ENCODE data around the gene ANXA2.
A peak's percentile ranks its signal among the peaks of the same experiment; 100 is the strongest.

ANXA2 gene

DNA sequence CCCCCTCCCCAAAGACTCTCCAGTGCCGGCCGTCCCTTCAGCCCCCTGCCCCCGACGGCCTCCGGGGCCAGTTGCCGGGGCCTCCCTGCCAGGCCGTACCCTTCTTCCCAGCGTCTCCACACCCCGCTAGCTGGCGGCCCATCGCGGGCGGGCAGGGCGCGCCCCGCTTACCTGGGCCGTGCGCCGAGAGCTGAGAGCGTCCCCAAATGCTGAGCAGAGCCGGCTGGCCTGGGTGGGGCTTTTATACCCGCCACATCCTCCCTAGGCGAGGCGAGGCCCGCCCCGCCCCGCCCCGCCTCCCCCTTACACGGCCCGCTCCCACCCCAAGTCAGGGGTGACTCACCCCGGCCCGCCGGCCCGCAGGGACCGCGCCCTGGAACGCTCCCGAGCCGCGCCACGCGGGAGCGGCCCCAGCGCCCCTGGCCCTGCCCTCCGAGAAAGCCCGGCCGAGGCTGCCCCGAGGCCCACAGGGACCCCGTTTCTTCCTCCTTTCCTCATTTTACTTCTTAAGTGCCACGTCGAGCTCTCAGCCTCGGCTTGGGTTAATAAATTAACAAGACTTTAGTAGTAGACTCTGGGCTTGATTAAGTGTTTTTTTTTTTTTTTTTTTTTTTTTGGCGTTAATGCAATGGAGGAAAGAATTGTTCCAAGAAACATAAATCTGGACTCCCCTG, at the start of gene ANXA2:
Gene ANXA2, minus strand, starts transcription at position 215 of the 674 bp plus-strand sequence. CDS start 11,911 bp downstream, outside the sequence.
- in situ Hi-C loops (cut with MboI; ENCODE audit: low sequenced_read_pairs, unreplicated experiment), result no loop called here
- DNase-seq (ENCODE audit: low spot score), result peak; percentile 92
- TF ChIP-seq CTCF (IDR thresholded peaks at IDR 0.05; ENCODE audit: borderline replicate concordance, control extremely low read depth, extremely low read depth, insufficient read depth, missing control alignments), result no peak

DNA sequence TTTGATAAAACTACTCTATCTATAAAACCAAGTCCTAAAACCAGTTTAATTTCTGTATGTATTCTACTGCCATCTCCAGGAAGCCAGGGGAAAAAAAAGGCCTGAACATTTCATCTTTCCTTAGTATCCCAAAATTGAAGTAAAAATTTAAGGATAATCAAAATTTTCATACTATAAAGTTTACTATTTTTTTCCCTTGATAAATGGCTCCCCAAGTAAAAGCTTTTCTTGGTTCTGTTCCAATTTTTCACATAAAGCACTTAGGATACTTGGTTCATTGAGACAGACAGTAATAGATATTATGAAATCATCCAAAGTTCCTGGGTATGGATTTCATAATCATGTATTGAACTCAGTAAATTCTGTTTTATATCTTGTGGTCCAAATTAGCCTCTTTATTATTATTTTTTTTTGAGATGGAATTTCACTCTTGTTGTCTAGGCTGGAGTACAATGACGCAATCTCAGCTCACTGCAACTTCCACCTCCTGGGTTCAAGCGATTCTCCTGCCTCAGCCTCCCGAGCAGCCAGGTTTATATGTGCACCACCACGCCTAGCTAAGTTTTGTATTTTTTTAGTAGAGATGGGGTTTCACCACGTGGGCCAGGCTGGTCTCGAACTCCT, 46.6 kb upstream of the ANXA2 start:
- in situ Hi-C loops (cut with MboI; ENCODE audit: low sequenced_read_pairs, unreplicated experiment), result no loop called here
- no peak for TF ChIP-seq CTCF (IDR thresholded peaks at IDR 0.05; ENCODE audit: borderline replicate concordance, control extremely low read depth, extremely low read depth, insufficient read depth, missing control alignments)
- no peak for DNase-seq (ENCODE audit: low spot score)

- in situ Hi-C loops (cut with MboI; ENCODE audit: low sequenced_read_pairs, unreplicated experiment), result no loop called here
- DNase-seq (ENCODE audit: low spot score), result no peak
- no peak for TF ChIP-seq CTCF (IDR thresholded peaks at IDR 0.05; ENCODE audit: borderline replicate concordance, control extremely low read depth, extremely low read depth, insufficient read depth, missing control alignments)
These were observed 45.0 kb upstream of the ANXA2 start for GRCh38 chr15:60442763-60443162.

DNA sequence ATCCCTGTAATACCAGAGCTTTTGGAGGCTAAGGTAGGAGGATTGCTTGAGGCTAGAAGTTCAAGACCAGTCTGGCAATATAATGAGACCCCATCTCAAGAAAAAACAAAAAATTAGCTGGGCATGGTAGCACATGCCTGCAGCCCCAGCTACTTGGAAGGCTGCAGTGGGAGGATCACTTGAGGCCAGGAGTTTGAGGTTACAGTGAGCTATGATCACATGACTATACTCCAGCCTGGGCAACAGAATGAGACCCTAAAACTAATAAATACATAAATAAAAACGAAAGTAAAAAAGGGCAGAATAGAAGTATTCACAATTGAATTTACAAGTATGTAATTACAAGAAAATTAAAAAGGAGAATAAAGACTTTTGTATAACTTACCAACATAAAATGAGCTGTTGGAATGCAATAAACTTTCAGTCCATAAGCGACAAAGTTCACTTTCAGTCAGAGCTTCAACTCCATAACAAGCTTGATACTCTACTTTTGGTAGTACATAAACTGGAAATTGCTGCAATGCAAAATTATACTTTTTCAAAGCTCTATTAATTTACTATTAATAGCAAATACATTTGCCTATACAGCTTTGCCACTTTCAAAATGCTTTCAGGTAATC, 44.4 kb upstream of the ANXA2 start:
- no peak for DNase-seq (ENCODE audit: low spot score)
- no peak for TF ChIP-seq CTCF (IDR thresholded peaks at IDR 0.05; ENCODE audit: borderline replicate concordance, control extremely low read depth, extremely low read depth, insufficient read depth, missing control alignments)
- in situ Hi-C loops (cut with MboI; ENCODE audit: low sequenced_read_pairs, unreplicated experiment), result no loop called here

DNA sequence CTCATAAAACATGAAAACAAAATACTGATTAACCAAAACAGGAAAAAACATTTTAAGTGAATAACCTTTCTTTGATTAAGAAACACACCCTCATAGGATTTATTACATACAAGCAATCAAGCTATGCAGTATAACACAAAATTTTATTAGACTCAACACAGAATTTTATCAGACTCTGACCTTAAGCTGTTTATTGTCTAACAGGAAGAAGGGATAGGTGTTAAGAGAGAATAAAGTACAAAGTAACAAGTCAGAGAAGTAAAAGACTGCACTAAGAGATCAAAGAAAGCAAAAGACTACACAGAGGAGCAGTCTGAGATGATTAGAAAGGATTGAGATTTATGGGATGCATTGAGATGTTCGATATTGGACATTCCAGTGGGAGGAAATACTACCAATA, 43.5 kb upstream of the ANXA2 start:
- no peak for TF ChIP-seq CTCF (IDR thresholded peaks at IDR 0.05; ENCODE audit: borderline replicate concordance, control extremely low read depth, extremely low read depth, insufficient read depth, missing control alignments)
- in situ Hi-C loops (cut with MboI; ENCODE audit: low sequenced_read_pairs, unreplicated experiment), result no loop called here

GRCh38 chr15:60438646-60439045, 40.9 kb upstream of the ANXA2 start:
- DNase-seq (ENCODE audit: low spot score), result no peak
- in situ Hi-C loops (cut with MboI; ENCODE audit: low sequenced_read_pairs, unreplicated experiment), result no loop called here
- no peak for TF ChIP-seq CTCF (IDR thresholded peaks at IDR 0.05; ENCODE audit: borderline replicate concordance, control extremely low read depth, extremely low read depth, insufficient read depth, missing control alignments)

More for the DNA sequence above, 43.5 kb upstream of the ANXA2 start:
- DNase-seq (ENCODE audit: low spot score), result no peak

Data from GM13976 (cell line).